Stimulated activated CD4-positive, alpha-beta T cell treated with anti-CD3 and anti-CD28 coated beads, Interleukin-15, amount 100 ng/mL, for 48 hours (primary cell): ENCODE results near the gene TUBA8.
"Not testable (repeated sequence)": the region's sequence is repeated elsewhere in the genome, so short reads cannot be mapped to it uniquely, and the experiment has no call there.

ENCODE experiments used
- DNase-seq, 2 donors: peaks; one replicate each; pipeline ENCODE4 v3.0.0-alpha.2; 2020; ENCODE audit warnings: low read depth in 2 of 2

Gene TUBA8

GRCh38 chr22:18172776-18173175 lies 62.2 kb downstream of the TUBA8 start:
- not testable (repeated sequence) for DNase-seq

- not testable (repeated sequence) for DNase-seq
Observed at GRCh38 chr22:18173441-18173840, 62.8 kb downstream of the TUBA8 start.
